ENCODE data around the gene PPIF.

Gene PPIF

DNA sequence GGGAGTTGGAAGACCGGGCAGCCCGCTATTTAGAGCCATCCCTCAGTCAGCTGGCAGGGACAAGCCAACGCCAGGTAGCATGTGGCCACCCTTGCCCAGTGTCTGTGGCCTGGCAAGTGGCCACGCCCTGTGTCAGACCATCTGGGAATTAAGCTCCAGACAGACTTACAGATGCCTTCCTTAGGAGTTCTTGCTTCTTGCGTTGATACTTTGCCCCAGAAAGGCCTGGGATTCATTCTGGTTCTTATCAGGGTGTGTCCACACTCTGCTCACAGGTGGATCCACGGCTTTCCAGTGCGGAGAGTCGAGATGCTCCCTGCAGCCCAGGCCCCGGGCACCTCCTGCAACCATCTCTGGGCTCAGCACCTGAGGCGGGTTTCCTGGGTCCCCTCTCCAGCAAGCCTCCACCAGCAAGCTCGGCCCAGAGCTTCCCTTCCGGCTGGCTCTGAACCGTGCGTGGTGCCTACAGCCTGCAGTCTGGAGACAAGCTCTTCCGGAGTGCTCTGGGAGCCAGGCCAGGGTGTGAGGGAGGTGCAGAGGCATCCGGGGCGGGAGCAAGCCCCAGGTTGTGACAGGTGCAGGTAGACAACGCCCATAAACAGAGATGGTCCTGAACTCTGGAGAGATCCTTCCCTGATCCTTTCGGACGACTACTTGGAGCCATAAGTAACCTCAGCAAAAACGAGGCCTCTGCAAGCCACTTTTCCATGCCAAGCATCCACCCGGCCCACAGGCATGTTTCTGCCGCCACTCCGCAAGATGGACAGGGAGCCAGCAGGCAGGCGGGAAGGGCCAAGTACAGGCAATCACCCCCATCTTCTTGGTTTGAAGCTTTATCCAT is 32.3 kb upstream of the PPIF start:
- no peak for DNase-seq

DNA sequence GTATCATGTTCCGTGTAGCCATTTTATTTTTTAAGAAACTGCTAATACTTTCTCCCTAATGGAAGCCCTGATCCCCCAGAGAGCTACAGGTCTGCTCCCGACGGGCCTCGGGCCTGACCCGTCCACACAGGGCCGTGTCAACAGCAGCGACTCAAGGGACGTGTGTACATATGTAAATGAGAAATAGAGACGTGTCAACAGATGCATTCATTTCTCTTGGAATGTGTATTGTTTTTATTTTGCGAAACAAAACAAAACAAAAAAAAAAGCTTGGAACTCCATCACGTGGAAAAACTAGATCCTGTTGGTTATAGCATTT is 31.7 kb upstream of the PPIF start:
- DNase-seq: no peak

DNA sequence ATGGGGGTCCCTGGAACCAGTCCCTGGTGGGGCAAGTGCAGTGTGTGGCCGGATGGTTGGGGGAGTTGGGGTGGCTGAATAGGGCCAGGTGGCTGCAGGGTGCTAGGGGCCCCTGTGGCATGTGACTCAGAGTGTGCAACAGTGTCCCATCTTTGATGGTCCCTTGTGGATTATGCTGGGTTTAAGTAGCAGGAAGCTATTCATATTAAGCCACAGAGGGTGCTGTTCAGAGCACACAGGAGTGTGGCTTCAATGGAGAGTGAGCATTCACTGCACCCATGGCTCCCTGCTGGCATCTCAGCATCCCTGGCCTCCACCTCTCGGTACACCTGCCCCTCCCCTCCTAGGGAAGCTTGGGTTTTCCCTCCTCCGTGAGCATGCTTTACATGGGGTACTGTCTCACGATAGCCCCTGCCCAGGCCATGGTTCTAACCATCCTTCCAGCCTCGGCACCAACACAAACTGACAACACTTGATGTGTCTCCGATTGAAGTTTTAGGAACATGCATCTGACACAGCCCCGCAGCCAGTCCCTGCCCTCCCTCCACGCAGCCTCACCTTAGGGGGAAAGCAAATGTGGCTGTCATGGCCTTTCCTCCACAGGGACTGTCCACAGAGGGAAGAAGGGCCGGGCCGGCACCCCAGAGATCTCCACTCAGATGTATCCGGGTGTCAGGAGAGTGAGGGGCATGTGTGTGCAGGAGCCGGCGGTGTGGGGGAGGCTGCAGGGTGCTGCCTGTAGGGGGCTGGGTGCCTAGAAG is 30.4 kb upstream of the PPIF start:
- no peak for DNase-seq

DNA sequence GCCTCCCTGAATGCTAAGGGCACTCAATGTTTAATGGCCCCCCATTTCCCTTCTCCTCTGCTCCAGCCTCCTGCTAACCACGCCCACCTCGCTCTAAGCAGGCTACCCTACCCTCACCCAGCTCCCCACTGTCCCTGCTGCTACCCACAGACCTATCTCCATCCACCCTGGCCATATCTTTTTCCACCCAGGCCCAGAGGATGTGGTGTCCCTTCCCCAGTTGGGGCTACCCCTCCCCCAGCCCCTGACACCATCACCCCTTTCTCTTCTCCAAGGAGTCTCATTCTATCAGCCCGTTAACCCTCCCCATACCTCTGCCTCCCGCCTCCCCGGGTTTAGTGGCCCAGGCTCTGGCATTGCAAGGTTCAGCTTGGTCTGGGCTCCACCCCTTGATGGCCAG is 28.9 kb upstream of the PPIF start:
- no peak for DNase-seq

DNA sequence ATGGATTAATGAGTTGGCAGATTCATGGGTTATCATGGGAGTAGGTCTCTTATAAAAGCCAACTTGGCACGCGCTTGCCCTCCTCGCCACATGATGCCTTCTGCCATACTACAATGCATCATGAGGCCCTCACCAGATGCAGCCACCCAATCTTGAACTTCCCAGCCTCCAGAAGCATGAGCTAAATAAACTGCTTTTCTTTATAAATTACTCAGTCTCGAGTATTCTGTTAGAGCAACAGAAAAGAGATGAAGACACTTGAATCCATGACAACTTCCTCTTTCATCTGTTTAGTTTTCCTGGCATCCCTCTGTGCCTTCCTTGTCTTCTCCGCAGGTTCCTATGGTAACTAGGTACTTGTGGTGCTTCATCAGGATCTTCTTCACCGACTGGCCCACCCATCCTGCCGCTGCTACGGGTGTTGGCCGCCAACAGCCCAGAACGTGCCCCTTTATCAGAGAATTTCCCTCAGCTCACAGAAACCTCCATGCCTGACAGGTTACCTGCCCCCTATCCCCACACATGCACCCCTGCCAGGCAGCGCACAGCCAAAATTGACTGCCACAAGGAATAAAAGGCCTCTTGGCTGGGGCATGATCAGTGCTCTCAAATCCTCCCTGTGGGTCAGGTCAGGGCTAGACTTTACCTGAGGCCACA is 28.0 kb upstream of the PPIF start:
- no peak for DNase-seq

DNA sequence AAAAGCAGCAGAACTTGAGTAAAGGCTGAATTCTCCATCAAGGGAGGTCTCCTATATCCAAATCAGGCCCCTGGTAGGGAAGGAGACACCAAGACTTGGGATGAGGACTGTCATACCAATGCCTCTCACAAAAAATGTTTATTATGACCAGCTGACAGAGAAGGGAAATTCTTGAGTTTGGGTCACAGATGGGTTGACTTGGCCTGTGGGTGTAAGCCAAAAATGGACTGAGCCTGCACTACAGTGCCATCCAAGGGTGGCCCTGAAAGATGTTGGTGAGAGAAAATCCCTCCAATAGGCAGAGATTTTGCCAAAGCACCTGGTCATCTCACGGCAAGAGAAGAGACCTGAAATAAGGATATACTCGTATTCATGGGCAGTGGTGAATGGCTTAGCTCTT is 27.0 kb upstream of the PPIF start:
- DNase-seq: no peak

DNA sequence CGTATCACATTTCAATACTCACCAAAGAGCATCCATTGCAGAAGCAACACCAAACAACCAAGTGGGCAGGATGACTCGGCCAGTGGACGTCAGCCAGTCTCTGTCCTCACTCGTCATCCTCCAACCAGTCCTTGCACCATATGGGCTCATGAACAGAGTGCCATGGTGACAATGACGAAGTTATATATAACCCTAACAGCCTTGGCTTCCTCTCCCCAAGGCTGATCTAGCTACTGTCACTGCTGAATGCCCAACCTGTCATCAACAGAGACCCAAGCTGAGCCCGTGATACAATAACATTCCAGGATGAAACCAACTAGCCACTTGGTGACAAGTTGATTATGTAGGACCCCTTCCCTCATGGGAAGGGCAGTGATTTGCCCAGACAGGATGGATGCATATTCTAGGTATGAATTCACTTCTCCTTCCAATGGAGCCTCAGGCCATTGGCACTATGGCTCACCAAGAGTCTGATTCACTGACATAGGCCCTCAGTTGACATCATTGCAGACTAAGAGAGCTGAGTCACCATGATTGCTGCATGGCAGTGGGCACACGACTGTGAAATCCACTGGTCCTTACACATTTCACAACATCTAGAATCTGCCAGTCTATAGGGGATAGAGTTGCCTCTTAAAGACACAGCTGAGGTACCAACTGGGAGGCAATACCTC is 26.3 kb upstream of the PPIF start:
- no peak for DNase-seq

DNA sequence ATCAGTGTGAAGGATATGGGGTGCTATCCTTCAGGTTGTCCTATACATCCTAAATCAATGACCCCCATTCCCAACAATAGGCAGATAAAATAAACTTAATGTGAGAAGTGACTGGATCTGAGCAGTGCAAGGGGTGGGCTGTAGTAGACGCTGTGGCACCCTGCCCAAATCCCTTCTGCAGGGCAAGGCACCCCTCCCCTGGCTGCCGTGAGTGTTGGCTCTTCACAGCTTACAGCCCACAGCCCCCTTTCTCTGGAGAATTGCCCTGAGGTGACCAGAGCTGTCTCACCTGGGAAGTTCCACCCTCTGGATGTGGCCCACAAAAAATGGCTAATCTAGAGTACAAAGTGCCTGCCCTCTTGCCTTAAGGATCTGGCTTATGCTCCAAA is 25.8 kb upstream of the PPIF start:
- no peak for DNase-seq

DNA sequence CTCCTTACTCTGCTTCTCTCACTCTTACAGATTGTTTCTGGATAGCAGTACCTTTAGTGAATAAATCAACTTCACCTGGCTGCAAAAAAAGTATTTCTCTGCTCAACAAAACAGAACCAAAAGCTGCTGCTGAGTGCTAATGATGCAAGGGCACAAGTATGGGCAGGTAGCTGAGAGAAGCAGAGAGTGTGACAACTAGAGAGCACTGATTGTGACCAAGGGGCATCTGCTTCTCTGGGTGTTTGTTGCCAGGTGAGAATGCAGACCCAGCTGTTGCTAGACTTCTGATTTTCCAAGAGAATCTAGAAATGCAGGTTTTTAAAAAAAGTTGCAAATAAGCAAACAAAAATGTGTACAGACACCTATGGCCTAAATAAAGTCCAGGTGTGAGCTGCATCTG is 25.3 kb upstream of the PPIF start:
- no peak for DNase-seq

DNA sequence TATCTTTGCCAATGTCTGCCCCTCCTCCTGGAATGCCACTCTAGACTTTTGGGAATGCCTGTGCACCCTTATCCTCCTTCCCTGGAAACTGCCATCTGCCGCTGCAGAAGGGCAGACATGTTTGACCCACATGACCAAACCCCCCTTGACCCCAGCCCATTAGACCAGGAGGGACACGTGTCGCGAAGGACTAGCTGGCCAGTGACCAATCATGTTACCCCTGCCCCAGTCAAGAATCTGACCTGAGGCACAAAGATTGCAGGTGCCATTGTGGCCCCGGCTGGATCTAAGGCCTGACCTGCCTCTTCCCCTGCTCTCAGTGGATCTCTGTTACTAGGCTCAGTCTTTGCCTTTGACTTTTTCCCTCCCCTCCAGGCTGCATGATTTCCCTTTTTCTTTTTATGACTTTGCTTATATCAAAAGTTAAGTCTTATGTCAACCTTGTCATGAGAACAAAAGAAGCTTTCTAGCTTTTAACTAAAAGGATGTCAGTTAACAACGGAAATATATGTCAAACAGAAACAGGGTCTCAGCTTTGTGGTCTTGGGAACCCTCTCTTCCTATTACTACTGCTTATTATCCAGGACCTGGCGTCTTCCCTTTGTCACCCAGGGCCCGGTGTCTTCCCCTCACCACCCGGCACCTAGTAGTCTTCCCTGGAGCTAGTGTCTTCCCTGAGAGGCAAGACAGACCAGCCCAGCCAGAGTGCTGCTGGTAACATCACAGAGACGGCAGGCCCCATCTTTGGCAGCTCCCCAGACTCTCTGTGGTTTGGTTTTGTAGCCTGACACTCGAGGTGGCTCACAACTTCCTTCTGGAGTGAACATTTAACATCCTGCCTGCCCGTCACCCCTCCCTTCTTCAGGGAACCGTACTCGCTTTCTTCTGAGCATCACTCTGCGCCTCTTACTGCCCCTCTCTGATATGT is 24.4 kb upstream of the PPIF start:
- peak in 3 of 4 experiments; percentile 25 to 69 (median 67) for DNase-seq

DNA sequence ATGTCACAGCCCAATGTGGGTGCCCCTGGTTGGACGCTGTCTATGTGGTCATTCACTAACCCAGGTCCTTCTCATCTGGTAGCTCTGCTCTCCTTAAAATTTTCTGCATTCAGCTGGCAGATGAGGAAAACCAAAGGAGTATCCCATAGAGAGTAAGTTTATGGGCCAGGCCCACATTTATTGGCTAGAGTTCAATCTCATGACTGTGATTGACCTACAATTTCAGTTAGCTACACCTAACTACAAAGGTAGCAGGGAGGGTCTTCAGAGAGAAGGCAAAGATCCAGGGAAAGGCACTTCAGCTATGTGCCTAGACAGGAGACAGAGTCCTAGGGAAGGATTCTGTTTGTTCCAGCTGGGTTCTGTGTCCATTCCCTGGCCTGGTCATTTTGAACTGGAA is 23.7 kb upstream of the PPIF start:
- DNase-seq: no peak

DNA sequence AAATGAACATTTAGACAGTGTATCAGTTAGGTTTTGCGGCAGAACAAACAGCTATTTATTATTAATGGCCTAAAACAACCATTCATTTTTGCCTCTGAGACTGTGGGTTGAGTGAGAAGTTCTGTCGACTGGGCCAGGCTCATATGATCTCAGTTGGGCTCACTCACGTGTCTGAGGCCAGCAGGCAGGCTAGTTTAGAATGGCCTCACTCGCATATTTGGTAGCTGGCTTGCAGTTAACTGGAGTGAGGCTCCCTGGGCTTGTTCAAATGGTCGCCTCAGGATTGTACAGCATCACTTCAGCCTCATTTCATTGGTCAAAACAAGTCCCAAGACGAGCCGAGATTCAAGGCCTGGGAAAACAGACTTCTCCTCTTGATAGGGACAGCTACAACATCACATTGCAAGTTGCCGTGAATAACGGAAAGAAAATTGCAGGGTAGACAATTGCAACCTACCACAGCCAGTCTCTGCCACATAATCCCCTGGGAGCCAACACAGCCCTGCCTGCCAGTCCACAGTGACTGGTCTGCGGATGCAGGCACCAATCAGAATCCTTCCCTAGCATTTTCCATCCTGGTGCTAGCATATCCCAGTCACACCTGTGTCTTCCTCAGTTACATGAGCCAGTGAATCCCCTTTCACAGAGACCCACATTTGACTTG is 23.1 kb upstream of the PPIF start:
- no peak for DNase-seq

DNA sequence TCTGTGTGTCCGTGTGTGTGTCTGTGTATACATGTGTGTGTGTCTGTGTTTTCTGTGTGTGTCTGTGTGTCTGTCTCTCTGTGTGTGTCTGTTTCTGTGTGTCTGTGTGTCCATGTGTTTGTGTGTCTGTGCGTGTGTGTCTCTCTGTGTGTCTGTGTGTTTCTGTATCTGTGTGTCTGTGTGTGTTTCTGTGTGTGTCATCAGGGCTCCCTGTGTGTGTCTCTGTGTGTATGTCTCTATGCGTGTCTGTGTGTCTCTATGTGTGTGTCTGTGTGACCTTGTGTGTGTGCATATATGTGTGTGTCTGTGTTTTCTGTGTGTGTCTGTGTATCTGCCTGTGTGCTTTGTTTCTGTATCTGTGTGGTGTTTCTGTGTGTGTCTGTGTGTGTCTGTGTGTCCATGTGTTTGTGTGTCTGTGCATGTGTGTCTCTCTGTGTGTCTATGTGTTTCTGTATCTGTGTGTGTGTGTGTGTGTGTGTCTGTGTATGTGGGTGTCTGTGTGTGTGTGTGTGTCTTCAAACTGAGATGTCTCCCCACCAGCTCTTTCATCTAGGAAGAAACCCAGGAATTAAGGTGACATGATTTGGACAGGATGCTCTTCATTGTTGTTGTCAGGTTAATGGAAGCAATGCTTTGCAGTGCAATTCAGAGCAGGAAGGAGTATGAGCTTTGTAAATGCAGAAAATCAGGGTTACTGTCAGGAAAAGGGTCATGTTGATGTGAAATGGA is 20.7 kb upstream of the PPIF start:
- no peak for DNase-seq

DNA sequence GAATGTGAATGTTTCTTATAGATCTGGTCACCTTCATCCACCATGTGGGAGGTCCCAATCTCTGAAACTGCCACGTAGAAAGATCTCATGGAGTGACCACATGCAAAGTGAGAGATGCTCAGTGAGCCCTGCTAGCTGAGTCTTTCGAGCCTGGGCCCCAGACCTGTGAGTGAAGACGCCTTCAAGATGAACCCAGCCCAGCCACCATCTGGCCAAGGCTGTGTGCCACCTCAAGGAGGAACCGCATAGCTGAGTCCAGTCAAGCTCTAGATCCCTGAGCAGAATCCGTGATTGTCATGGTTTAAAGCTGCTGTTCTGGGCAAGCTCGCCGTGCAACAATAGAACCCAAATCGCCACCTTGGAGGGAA is 20.2 kb upstream of the PPIF start:
- DNase-seq: no peak

DNA sequence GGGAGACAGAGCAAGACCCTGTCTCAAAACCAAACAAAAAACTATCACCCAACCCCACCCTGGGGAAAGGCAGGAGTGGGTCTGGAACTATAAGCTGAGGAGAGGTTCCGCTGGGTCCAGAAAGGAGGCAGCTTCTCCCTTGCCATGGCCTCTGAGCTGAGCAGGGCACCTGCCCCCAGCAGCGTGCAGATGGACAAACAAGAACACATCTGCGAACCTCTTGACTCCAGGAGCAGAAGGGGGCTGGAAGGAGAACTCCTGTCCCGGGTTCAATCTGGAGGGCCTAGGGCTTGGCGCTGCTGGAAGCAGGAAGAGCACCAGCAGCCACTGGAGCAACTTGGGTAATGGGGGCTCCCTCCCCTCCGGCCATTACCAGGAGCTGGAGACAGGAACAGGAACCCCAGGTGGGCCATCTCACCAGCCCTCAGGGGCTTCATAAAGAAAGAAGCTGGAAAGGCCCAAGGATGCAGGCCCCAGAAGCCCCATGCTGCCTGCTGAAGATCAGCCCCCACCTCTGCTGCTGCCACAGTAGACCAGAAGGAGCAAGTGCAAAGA is 19.0 kb upstream of the PPIF start:
- DNase-seq: no peak

DNA sequence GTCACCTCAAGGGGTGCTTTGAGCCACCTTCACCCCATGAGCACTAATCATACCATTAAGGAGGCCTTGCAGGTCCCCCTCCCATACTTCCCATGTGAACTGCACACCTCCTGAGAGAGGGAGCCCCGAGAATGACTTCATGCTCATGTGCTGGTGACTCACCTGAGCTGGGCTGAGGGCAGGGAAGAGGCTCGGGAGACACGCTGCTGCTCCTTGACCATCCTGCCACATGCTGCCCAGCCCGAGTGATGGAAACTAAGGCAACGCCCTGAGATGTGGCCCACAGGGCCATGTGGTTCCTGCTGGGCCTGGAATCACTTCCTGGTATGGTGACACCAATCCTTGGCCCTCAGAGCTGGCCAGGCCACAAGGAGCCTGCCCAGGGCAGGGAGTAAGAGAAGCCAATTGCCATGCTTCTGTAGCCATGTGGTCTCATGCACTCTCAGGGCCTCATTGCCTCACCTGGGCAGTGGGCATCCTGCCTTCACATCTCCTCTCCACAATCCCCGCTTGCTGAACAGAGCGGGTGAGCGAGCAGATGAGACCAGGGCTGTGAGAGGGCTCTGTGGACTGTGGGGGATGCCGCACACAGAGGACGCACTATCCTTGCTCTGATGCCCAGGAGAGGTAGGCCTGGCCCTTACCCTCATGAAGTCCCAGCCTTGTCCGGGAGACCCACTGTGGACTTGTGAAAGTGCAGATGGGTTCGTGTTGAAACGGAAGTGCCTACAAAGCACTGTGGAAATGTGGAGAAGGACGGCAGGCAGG is 18.3 kb upstream of the PPIF start:
- no peak for DNase-seq

DNA sequence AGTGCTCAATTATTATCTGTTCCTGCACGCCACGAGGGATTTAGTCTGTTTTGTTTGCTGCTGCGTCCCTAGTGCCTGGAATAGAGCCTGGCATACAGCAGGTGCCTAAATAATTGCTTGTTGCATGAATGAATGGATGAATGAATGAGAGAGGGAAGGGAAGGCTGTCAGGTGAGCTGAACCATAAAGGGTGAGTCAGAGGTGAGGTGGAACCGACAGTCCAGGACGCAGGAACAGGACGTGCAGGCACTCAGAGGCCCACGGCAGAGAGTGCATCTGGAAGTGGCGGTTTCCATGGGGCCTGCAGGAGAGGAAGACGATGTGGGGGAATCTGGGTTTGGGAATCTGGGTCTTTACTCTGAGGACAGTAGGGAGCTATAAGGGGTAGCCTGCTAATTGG is 17.7 kb upstream of the PPIF start:
- DNase-seq: no peak

DNA sequence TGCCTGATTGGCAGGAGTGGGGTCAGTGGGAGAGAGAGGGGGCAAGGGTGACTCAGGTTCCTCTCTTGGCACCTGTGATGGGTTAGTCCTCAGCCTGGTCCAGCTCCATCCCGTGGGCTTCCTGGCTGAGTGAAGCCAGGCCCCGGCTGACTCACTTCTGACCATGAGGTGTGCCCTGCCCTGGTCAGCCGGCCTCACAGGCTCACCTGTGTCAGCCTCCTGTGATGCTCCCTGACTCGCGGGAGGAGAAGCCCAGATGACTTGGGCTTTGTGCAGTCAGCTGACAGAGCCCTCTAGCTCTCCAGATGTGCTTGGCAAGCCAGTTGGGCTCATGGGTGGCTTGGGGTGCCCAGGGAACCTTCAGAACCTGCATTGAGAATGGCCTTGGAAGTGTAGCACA is 16.0 kb upstream of the PPIF start:
- no peak for DNase-seq

DNA sequence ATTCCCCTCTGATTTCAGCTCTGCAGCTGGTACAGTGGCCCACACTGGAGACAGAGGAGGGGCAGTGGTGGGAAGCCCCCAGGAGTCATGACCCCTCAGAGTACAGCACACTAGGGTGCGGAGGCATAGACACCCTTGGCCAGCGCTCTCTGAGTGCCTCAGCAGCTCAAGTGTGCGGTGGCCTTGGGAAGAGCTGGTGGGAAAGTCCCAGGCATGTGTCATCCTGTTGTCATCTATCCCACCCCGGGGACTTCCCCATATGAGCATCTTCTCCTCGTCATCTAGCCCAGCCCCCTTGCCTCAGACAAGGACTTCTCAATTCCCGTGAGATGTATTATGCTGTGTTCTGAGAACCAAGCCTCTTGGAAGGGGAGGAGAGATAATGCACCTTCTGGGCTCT is 15.6 kb upstream of the PPIF start:
- DNase-seq: peak in 2 of 4 experiments; percentile 15 to 40
